ENCODE measurements around the gene TFEB.
A peak's percentile ranks its signal among the peaks of the same experiment; 100 is the strongest.

DNA sequence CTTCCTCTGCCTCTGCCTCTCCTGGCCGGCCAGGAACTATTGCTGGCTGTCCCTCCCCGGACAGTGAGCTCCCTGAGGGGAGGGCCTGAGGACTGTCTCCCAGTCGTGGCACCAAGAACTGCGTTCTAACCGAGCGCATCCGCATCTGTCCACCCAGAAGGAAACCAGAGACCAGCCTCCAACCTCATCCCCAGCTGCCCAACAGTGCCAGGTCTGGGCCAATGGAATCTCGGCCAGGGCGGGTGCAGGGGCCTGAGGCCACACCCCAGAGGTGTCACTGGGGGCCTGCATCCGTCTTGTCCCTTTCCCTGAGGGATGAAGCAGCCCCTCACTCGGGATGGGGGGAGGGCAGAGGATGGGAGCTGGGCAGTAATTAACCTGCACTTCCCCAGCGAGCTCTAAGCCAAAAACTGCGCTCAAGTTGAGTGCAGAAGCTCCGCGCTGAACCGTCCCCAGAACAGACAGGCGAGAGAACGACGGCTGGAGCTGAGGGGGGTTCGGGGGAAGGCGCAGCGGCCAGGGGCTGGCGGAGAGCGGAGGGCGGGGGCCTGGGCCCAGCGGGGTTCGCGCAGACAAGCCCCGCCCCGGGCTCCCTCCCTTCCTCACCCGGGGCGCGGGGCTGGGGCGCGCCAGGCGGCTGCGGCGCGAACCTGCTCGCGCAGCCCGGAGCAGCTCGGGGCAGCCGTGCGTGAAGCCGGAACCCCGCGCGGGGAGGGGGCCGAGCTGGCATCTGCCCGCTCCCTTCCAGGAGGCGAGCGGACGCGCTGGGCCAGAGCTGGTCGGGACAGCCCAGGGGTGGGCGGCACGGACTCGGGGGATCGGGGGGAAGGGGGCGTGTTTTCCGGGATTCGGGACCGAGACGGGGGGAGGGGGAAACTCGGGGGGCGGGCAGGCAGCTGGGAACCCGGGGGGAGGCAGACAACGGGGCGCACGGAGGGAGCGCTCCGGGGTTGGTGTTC lies 1.4 kb downstream of the TFEB start:
- TF ChIP-seq, protein P1, sequence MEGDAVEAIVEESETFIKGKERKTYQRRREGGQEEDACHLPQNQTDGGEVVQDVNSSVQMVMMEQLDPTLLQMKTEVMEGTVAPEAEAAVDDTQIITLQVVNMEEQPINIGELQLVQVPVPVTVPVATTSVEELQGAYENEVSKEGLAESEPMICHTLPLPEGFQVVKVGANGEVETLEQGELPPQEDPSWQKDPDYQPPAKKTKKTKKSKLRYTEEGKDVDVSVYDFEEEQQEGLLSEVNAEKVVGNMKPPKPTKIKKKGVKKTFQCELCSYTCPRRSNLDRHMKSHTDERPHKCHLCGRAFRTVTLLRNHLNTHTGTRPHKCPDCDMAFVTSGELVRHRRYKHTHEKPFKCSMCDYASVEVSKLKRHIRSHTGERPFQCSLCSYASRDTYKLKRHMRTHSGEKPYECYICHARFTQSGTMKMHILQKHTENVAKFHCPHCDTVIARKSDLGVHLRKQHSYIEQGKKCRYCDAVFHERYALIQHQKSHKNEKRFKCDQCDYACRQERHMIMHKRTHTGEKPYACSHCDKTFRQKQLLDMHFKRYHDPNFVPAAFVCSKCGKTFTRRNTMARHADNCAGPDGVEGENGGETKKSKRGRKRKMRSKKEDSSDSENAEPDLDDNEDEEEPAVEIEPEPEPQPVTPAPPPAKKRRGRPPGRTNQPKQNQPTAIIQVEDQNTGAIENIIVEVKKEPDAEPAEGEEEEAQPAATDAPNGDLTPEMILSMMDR (IDR thresholded peaks at IDR 0.05; ENCODE audit: extremely low read depth in 1 of 2, insufficient read depth in 1 of 2, low read depth in 1 of 2, low read length in 2 of 2): no peak
- no peak for TF ChIP-seq POLR2A (IDR thresholded peaks at IDR 0.05; ENCODE audit: low read depth, low read length)
- peak; percentile 31 for TF ChIP-seq POLR2AphosphoS5 (IDR thresholded peaks at IDR 0.05; ENCODE audit: insufficient read depth, low read depth, low read length)
- TF ChIP-seq, protein P2, sequence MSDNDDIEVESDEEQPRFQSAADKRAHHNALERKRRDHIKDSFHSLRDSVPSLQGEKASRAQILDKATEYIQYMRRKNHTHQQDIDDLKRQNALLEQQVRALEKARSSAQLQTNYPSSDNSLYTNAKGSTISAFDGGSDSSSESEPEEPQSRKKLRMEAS (IDR thresholded peaks at IDR 0.05; ENCODE audit: insufficient read depth, insufficient read length): no peak
- TF ChIP-seq GATA2 (IDR thresholded peaks at IDR 0.05; ENCODE audit: insufficient read depth, insufficient read length, low read depth, low read length): no peak

Measured in endothelial cell of umbilical vein (primary cell).